K562 (cell line): ENCODE data around the gene CPNE1. TPM values are rescaled to one million over a fixed set of nuclear protein-coding genes. Genes with fewer than 3 reads are reported as not detected.

ENCODE experiments used
- CBX2 ChIP-seq: fragments of 200-600 bp; sonication (generic); IDR thresholded peaks from one replicate; pipeline ENCODE4 v1.6.1; 2012; ENCODE audit warnings: mild to moderate bottlenecking, low read length, inconsistent platforms; ENCODE audit not compliant: insufficient read depth, poor library complexity, severe bottlenecking
- DMBX1 ChIP-seq: fragments of 250-450 bp; sonication (Bioruptor Pico); IDR thresholded peaks from 2 replicates; pipeline ENCODE4 v1.8.0; 2022; ENCODE audit warnings: inconsistent platforms, mild to moderate bottlenecking, moderate library complexity, borderline replicate concordance
- EHMT2 ChIP-seq: fragments of 450-650 bp; IDR thresholded peaks from 2 replicates; pipeline ENCODE4 v1.6.1; 2018; ENCODE audit warnings: antibody characterized with exemption
- ETS2 ChIP-seq: IDR thresholded peaks from 2 replicates; pipeline ENCODE4 v1.6.1; 2016; ENCODE audit warnings: borderline replicate concordance, missing genetic modification characterization, mild to moderate bottlenecking, moderate library complexity, missing compliant biosample characterization; ENCODE audit not compliant: poor library complexity, severe bottlenecking
- KHSRP ChIP-seq: fragments of 450-650 bp; IDR thresholded peaks from 2 replicates; pipeline ENCODE4 v1.6.1; 2017
- MAFF ChIP-seq: IDR thresholded peaks from 2 replicates; pipeline ENCODE4 v1.6.1; 2012; ENCODE audit warnings: low read length, improper control_type of control experiment
- NFIC ChIP-seq: fragments of 450-650 bp; IDR thresholded peaks from 2 replicates; pipeline ENCODE4 v1.6.1; 2017; ENCODE audit warnings: mild to moderate bottlenecking, inconsistent platforms
- ZFX ChIP-seq: sonication (generic); formaldehyde crosslinking; IDR thresholded peaks from 2 replicates; pipeline ENCODE4 v1.8.0; 2022; ENCODE audit warnings: mild to moderate bottlenecking, missing genetic modification reagents, moderate library complexity
- ZNF77 ChIP-seq: fragments of 250-450 bp; sonication (Bioruptor Pico); IDR thresholded peaks from 2 replicates; pipeline ENCODE4 v1.5.0; 2020
- polyA plus RNA-seq, 8 experiments: library from polyadenylated mRNA; depleted of rRNA in 4 of 8; stranded (reverse) in 5 of 8; unstranded in 3 of 8; fragments of >200 nt; fragmentation: Nextera tagmentation in 2 of 8; fragmentation: Illumina TruSeq in 1 of 8; extraction: Ambion mirVana in 2 of 8; extraction: Trizol in 1 of 8; gene quantifications; 2 replicates each; pipeline versions ENCODE4 v1.2.1 to v1.2.3, GENCODE V29; 2011 to 2014; ENCODE audit warnings: inconsistent platforms in 1 of 8, missing spikeins in 1 of 8
- total RNA-seq, 7 experiments: library from RNA; depleted of rRNA in 6 of 7; stranded (reverse); fragments of >200 nt in 6 of 7; fragmentation: Illumina TruSeq in 2 of 7; extraction: Trizol in 2 of 7; gene quantifications; 2 replicates each; pipeline versions ENCODE4 v1.2.1 to v1.2.3, GENCODE V29; 2011 to 2021; ENCODE audit warnings: low replicate concordance in 1 of 7
- TF ChIP-seq, protein P1 (sequence below): fragments of 250-450 bp; sonication (Bioruptor Pico); IDR thresholded peaks from 2 replicates; pipeline ENCODE4 v1.8.0; 2022; ENCODE audit warnings: inconsistent platforms, mild to moderate bottlenecking, moderate library complexity, borderline replicate concordance
- TF ChIP-seq, protein P2 (sequence below): fragments of 450-650 bp; IDR thresholded peaks from 2 replicates; pipeline ENCODE4 v1.7.0; 2016; ENCODE audit warnings: borderline replicate concordance
- TF ChIP-seq, protein P3 (sequence below), 2 experiments: fragments of 150-350 bp in 1 of 2; IDR thresholded peaks; 2 replicates each; pipeline ENCODE4 v1.6.1; 2012 to 2016; ENCODE audit warnings: low read depth in 2 of 2, low read length in 2 of 2, mild to moderate bottlenecking in 1 of 2, moderate library complexity in 1 of 2
- TF ChIP-seq, protein P4 (sequence below): fragments of 450-650 bp; formaldehyde crosslinking; IDR thresholded peaks from 2 replicates; pipeline ENCODE4 v1.4.0; 2020; ENCODE audit warnings: mild to moderate bottlenecking, mixed read lengths

The CPNE1 gene
- total and polyA plus RNA-seq, 9 of the 15 experiments (the other 6 are each of a cell fraction or from before 2014, with no cell fraction given): 42.1 to 102 (median 56.0) TPM

DNA sequence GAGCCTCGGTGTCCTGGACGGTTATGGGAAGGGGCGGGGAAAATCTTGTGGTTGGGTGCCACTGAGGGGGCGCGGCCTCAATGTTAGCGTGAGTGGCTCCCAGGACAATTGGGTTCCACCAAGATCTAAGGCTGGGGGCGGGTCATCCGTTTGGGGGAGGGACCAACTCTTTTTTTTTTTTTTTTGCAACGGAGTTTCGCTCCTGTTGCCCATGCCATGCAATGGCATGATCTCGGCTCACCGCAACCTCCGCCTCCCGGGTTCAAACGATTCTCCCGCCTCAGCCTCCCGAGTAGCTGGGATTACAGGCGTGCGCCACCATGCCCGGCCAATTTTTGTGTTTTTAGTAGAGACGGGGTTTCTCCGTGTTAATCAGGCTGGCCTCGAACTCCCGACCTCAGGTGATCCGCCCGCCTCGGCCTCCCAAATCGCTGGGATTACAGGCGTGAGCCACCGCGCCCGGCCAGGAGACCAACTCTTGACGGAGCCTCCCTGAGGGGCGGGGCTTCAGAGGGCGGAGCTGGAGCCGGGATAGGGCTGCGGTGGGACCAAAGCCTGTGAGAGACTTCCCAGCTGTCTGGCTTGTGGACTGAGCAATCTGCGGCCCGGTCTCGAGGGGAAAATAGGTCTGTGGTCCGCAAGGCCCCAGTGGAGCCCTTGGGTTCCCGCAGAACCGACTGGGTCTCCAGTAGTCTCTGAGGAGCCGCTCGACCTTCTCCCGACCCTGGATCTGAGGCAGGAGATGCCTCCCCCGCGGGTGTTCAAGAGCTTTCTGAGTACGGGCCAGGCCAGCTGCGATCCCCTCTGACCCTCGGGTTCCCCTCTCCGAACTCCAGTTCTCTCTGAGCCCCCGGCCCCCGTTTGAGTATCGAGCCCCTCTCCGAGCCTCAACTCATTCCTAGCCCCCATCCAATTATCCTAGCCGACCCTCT, 48.0 kb downstream of the CPNE1 start (continued):
- peak; percentile 65; the same call in 1 of the 2 replicates for TF ChIP-seq ZFX
- TF ChIP-seq KHSRP: no peak
- TF ChIP-seq ZNF77 (CRISPR knock-in tag): no peak
- peak; percentile 10; the same call in 1 of the 2 replicates for TF ChIP-seq NFIC
- peak; percentile 67; the same call in 1 of the 2 replicates for TF ChIP-seq DMBX1 (CRISPR knock-in tag)
- TF ChIP-seq CBX2: no peak
- TF ChIP-seq MAFF: no peak
- TF ChIP-seq, protein P1, sequence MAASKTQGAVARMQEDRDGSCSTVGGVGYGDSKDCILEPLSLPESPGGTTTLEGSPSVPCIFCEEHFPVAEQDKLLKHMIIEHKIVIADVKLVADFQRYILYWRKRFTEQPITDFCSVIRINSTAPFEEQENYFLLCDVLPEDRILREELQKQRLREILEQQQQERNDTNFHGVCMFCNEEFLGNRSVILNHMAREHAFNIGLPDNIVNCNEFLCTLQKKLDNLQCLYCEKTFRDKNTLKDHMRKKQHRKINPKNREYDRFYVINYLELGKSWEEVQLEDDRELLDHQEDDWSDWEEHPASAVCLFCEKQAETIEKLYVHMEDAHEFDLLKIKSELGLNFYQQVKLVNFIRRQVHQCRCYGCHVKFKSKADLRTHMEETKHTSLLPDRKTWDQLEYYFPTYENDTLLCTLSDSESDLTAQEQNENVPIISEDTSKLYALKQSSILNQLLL (CRISPR knock-in tag): no peak
- TF ChIP-seq, protein P2, sequence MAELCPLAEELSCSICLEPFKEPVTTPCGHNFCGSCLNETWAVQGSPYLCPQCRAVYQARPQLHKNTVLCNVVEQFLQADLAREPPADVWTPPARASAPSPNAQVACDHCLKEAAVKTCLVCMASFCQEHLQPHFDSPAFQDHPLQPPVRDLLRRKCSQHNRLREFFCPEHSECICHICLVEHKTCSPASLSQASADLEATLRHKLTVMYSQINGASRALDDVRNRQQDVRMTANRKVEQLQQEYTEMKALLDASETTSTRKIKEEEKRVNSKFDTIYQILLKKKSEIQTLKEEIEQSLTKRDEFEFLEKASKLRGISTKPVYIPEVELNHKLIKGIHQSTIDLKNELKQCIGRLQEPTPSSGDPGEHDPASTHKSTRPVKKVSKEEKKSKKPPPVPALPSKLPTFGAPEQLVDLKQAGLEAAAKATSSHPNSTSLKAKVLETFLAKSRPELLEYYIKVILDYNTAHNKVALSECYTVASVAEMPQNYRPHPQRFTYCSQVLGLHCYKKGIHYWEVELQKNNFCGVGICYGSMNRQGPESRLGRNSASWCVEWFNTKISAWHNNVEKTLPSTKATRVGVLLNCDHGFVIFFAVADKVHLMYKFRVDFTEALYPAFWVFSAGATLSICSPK: peak; percentile 77; the same call in 1 of the 2 replicates
- no peak for TF ChIP-seq ETS2 (tag)
- TF ChIP-seq, protein P3, sequence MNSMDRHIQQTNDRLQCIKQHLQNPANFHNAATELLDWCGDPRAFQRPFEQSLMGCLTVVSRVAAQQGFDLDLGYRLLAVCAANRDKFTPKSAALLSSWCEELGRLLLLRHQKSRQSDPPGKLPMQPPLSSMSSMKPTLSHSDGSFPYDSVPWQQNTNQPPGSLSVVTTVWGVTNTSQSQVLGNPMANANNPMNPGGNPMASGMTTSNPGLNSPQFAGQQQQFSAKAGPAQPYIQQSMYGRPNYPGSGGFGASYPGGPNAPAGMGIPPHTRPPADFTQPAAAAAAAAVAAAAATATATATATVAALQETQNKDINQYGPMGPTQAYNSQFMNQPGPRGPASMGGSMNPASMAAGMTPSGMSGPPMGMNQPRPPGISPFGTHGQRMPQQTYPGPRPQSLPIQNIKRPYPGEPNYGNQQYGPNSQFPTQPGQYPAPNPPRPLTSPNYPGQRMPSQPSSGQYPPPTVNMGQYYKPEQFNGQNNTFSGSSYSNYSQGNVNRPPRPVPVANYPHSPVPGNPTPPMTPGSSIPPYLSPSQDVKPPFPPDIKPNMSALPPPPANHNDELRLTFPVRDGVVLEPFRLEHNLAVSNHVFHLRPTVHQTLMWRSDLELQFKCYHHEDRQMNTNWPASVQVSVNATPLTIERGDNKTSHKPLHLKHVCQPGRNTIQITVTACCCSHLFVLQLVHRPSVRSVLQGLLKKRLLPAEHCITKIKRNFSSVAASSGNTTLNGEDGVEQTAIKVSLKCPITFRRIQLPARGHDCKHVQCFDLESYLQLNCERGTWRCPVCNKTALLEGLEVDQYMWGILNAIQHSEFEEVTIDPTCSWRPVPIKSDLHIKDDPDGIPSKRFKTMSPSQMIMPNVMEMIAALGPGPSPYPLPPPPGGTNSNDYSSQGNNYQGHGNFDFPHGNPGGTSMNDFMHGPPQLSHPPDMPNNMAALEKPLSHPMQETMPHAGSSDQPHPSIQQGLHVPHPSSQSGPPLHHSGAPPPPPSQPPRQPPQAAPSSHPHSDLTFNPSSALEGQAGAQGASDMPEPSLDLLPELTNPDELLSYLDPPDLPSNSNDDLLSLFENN (IDR thresholded peaks at IDR 0.05; ENCODE audit: low read depth in 2 of 2, low read length in 2 of 2): no peak
- TF ChIP-seq, protein P4, sequence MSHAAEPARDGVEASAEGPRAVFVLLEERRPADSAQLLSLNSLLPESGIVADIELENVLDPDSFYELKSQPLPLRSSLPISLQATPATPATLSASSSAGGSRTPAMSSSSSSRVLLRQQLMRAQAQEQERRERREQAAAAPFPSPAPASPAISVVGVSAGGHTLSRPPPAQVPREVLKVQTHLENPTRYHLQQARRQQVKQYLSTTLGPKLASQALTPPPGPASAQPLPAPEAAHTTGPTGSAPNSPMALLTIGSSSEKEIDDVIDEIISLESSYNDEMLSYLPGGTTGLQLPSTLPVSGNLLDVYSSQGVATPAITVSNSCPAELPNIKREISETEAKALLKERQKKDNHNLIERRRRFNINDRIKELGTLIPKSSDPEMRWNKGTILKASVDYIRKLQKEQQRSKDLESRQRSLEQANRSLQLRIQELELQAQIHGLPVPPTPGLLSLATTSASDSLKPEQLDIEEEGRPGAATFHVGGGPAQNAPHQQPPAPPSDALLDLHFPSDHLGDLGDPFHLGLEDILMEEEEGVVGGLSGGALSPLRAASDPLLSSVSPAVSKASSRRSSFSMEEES (CRISPR knock-in tag): no peak
- peak; percentile 76 for TF ChIP-seq EHMT2
